Natural killer cell (primary cell): ENCODE data around the gene PROB1. TPM values are rescaled to one million over a fixed set of nuclear protein-coding genes. Genes with fewer than 3 reads are reported as not detected.

Source experiments
- ATAC-seq, 3 donors: fragments of 150-1000 bp in 2 of 3; fragments of 200-7000 bp in 1 of 3; cut with Tn5 transposase; 1 replicate in 1 of 3; 2 replicates in 2 of 3; pipeline ENCODE4 v1.10.0; 2021; ENCODE audit warnings: mild to moderate bottlenecking in 2 of 3, moderate library complexity in 2 of 3
- DNase-seq, 2 donors: peaks; one replicate each; pipeline versions ENCODE4 v3.0.0 to v3.0.0-alpha.2; 2013 to 2021; ENCODE audit warnings: mixed read lengths in 1 of 2
- H3K27ac ChIP-seq: one replicate; pipeline ENCODE4 v1.5.1; 2013; ENCODE audit warnings: mild to moderate bottlenecking, low read length
- H3K27me3 ChIP-seq: one replicate; pipeline ENCODE4 v1.6.1; 2013; ENCODE audit warnings: low read length; ENCODE audit not compliant: control insufficient read depth, insufficient read depth
- H3K36me3 ChIP-seq: one replicate; pipeline ENCODE4 v1.6.1; 2013; ENCODE audit warnings: low read length; ENCODE audit not compliant: control insufficient read depth, insufficient read depth
- H3K4me1 ChIP-seq: one replicate; pipeline ENCODE4 v1.6.1; 2013; ENCODE audit warnings: low read length; ENCODE audit not compliant: control insufficient read depth, insufficient read depth
- H3K4me3 ChIP-seq: one replicate; pipeline ENCODE4 v1.5.1; 2013; ENCODE audit warnings: low read length
- H3K9me3 ChIP-seq: one replicate; pipeline ENCODE4 v1.6.1; 2013; ENCODE audit warnings: low read length; ENCODE audit not compliant: control insufficient read depth, insufficient read depth
- H3K27ac Mint-ChIP-seq, 2 donors: one replicate each; pipeline ENCODE4 v1.8.0; 2022; ENCODE audit warnings: mild to moderate bottlenecking in 2 of 2, mixed read lengths in 2 of 2, moderate library complexity in 1 of 2
- H3K27me3 Mint-ChIP-seq, 2 donors: one replicate each; pipeline ENCODE4 v1.8.0; 2022; ENCODE audit warnings: low read depth in 2 of 2, mixed read lengths in 2 of 2
- H3K36me3 Mint-ChIP-seq: one replicate; pipeline ENCODE4 v1.8.0; 2022; ENCODE audit warnings: mixed read lengths
- H3K4me1 Mint-ChIP-seq, 2 donors: one replicate each; pipeline ENCODE4 v1.8.0; 2022; ENCODE audit warnings: mixed read lengths in 2 of 2
- H3K4me3 Mint-ChIP-seq: one replicate; pipeline ENCODE4 v1.8.0; 2022; ENCODE audit warnings: mild to moderate bottlenecking, moderate library complexity, mixed read lengths
- H3K9me3 Mint-ChIP-seq, 2 donors: one replicate each; pipeline ENCODE4 v1.8.0; 2022; ENCODE audit warnings: mixed read lengths in 2 of 2
- CTCF ChIP-seq: fragments of 200-600 bp; IDR thresholded peaks from one replicate; pipeline ENCODE4 v1.8.0; 2022; ENCODE audit warnings: antibody characterized with exemption
- WGBS: methylation state at CpG from one replicate; pipeline ENCODE4 v1.1.7; 2013; ENCODE audit warnings: missing lambda C conversion rate; ENCODE audit not compliant: insufficient coverage; 5-methylcytosine and 5-hydroxymethylcytosine counted together
- intact Hi-C: fragments of 100-400 bp; cut with micrococcal nuclease; formaldehyde crosslinking; loops from one replicate; pipeline ENCODE4 v1.14.2; 2022
- total RNA-seq, 4 donors: library from RNA; stranded (reverse); fragments of 120-200 nt in 1 of 4; gene quantifications; one replicate each; pipeline versions ENCODE4 v1.2.3 to v1.2.4, GENCODE V29; 2013 to 2022

The PROB1 gene
- total RNA-seq, 3 donors from 2014 or later (not counting 1 experiment from before 2014, with no cell fraction given) = 0.91 to 1.0 (median 0.96) TPM

DNA sequence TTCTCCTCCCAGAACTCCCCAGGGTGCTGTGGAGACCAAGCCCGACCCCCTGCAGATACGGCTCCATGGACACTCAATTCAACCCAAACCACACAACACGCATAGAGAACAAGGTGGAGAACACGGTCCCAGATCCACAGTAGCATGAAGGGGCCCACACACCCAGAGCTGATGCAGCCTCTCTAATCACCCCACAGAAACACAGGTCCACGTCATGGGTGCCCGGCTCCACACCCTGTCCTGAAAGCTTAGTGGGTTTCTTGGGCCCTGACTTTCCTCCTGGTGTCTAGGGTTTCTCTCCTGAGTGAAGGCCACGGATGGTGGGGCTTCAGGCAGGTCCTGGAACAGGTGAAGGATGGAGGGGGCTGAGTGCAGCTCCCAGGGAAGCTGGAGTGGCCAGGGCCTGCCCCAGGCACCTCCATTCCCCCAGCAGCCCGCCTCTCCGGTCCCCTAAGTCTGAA, 10.3 kb downstream of the PROB1 start:
- intact Hi-C loops = loop anchor here (10.0 kb wide), 1 partner anchor 820 kb away; no protein-coding TSS in a partner anchor
- Mint-ChIP-seq H3K27me3 (no peaks in the 10 kb centered on the region), H3K36me3 (no peaks in the 10 kb centered on the region), H3K4me1 (peaks cover 26 to 46% of the 10 kb centered on the region in 2 donors), H3K9me3 (no peaks in the 10 kb centered on the region), H3K27ac (peak overlapping the region; percentile 81 to 82), H3K4me3 (peak overlapping the region; percentile 86)
- no peak for DNase-seq
- WGBS = 52% methylated on average over 9 of the region's 9 CpGs
- H3K27ac ChIP-seq = peak overlapping the region; percentile 65
- H3K4me1 ChIP-seq = peaks cover 41% of the 10 kb centered on the region
- no peaks in the 10 kb centered on the region for H3K9me3 ChIP-seq
- TF ChIP-seq CTCF = no peak
- peak overlapping the region; percentile 21 for H3K4me3 ChIP-seq
- no peaks in the 10 kb centered on the region for H3K27me3 ChIP-seq
- H3K36me3 ChIP-seq = no peaks in the 10 kb centered on the region
- no peak for ATAC-seq

DNA sequence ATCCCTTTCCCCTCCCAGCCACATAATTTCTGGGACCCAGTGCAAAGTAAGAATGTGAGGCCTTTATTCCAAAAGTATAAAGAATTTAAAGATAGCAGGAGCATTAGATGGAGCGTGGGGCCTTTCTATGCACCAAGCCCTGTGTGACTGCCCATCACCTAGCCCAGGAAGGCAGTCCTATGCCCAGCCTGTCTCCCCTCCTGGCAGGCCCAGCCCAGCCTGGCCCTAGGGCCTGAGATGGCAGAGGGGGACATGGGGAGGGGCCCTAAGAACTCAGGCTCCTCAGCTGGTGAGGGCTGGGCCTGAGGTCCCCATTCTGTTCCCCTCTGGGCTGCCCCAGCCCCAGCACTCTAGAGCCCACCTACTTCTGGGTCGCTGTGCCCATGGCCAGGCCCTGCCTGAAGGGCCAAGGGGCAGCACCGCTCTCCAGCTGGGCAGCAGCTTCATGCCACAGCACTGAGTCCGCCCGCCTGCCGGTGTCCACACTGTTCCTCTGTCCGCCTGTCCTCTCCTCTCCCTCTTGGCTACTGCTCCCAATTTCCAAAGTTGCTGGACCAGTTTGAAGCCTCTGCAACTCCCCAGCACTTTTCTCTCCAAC, 10.8 kb downstream of the PROB1 start:
- intact Hi-C loops = loop anchor here (10.0 kb wide), 1 partner anchor 819 kb away; no protein-coding TSS in a partner anchor
- H3K4me1 ChIP-seq = peaks cover 36% of the 10 kb centered on the region
- 85% methylated on average over 7 of the region's 7 CpGs for WGBS
- Mint-ChIP-seq H3K27me3 (no peaks in the 10 kb centered on the region), H3K27ac (peak overlapping the region; percentile 81 to 82), H3K36me3 (no peaks in the 10 kb centered on the region), H3K4me3 (peak overlapping the region; percentile 86), H3K4me1 (peaks cover 21 to 40% of the 10 kb centered on the region in 2 donors), H3K9me3 (no peaks in the 10 kb centered on the region)
- no peaks in the 10 kb centered on the region for H3K9me3 ChIP-seq
- no peak for ATAC-seq
- no peak for TF ChIP-seq CTCF
- no peak overlapping the region for H3K27ac ChIP-seq
- DNase-seq = no peak
- no peak overlapping the region for H3K4me3 ChIP-seq
- H3K36me3 ChIP-seq = no peaks in the 10 kb centered on the region
- no peaks in the 10 kb centered on the region for H3K27me3 ChIP-seq

DNA sequence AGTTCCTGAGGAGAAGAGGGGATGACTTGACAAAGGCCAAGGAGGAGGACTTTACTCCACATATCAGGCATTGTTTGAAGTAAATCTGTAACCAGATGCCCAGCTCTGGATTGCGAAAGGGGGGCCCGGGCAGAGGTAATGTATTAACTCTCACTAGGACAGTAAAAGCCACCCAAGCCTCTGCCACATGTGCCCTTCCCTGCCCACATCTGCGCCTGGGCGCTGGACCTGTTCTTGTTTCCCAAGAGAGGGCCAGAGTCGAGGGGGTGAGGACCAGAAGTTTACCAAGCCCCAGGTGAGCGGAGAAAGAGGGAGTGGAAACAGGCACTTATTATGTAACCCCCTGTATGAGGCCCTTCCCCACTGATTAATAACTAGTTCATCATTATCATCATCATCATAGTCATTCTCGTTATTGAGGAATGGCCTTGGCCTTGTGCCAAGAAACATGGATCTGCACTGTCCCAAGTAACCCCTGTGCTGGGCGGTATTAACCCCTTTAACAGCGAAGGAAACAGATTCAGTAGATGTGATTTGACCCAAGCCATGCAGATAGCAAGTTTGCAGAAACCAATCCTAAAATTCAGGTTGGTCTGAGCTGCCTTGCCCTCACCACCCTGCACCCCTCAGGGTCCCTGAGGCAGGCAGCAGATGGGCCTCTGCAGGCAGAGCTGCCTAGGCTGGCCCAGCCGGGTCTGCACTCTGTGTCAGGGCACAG, 11.5 kb downstream of the PROB1 start, which contains the start of gene SLC23A1:
TSS of gene SLC23A1 (minus strand) at position 23 of the 718 bp plus-strand sequence. CDS start 44 bp downstream, outside the sequence.
- no peak for TF ChIP-seq CTCF
- no peaks in the 10 kb centered on the region for H3K36me3 Mint-ChIP-seq
- no peaks in the 10 kb centered on the region for H3K27me3 Mint-ChIP-seq
- no peaks in the 10 kb centered on the region for H3K9me3 ChIP-seq
- no peaks in the 10 kb centered on the region for H3K27me3 ChIP-seq
- H3K36me3 ChIP-seq = no peaks in the 10 kb centered on the region
- no peak within 1 kb of the TSS for H3K27ac ChIP-seq
- intact Hi-C loops = loop anchor here (10.0 kb wide), 1 partner anchor 819 kb away; no protein-coding TSS in a partner anchor
- peaks cover 29% of the 10 kb centered on the region for H3K4me1 ChIP-seq
- peaks cover 19 to 37% of the 10 kb centered on the region in 2 donors for H3K4me1 Mint-ChIP-seq
- ATAC-seq (no peak), DNase-seq (no peak)
- H3K4me3 ChIP-seq = no peak within 1 kb of the TSS
- H3K9me3 Mint-ChIP-seq = no peaks in the 10 kb centered on the region
- WGBS = 88% methylated on average over 10 of the region's 10 CpGs
- peak within 1 kb of the TSS in 1 of 2 donors; percentile 82 for H3K27ac Mint-ChIP-seq
- H3K4me3 Mint-ChIP-seq = no peak within 1 kb of the TSS
